Measurements from ENCODE around the gene MKRN2. TPM values are rescaled to one million over a fixed set of nuclear protein-coding genes. Genes with fewer than 3 reads are reported as not detected.

The MKRN2 gene
- polyA plus RNA-seq, 2 of the 4 experiments (the other 2 are of a cell fraction) = 19.0 to 34.3 TPM

DNA sequence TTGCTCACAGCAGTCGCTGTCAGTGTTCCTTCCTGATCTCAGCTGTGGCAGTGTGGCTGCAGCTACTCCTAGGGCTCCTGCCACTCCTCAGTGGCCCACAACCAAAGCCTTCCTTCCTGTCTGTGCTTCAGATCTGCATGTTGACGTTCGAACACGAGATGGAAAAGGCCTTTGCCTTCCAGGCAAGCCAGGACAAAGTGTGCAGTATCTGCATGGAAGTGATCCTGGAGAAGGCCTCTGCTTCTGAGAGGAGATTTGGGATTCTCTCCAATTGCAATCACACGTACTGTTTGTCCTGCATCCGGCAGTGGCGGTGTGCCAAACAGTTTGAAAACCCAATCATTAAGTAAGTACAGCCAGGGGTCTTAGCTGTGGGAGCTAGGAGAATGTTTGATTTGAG lies 17.8 kb downstream of the MKRN2 start:
- WGBS (ENCODE audit: missing lambda C conversion rate) = 88% methylated on average over 7 of the region's 7 CpGs
- CTCF ChIA-PET = interaction anchor here (0.9 to 2.0 kb wide), 3 partner anchors 10 to 24 kb away, joined by 3 to 8 read pairs (median 3); no protein-coding TSS in a partner anchor
- ATAC-seq = no peak
- no peak for FAIRE-seq
- Histone ChIP-seq H3K4me1 (peaks cover 1% of the 10 kb centered on the region; the same call in 1 of the 3 replicates), H3K4me3 (no peak overlapping the region), H3K27ac (no peak overlapping the region), H3K4me2 (no peak overlapping the region), H3K9me3 (no peaks in the 10 kb centered on the region)
- DNase-seq (ENCODE audit: low read depth in 1 of 2, low spot score in 1 of 2) = no peak
- TF ChIP-seq, protein P1, sequence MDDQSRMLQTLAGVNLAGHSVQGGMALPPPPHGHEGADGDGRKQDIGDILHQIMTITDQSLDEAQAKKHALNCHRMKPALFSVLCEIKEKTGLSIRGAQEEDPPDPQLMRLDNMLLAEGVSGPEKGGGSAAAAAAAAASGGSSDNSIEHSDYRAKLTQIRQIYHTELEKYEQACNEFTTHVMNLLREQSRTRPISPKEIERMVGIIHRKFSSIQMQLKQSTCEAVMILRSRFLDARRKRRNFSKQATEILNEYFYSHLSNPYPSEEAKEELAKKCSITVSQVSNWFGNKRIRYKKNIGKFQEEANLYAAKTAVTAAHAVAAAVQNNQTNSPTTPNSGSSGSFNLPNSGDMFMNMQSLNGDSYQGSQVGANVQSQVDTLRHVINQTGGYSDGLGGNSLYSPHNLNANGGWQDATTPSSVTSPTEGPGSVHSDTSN (IDR thresholded peaks at IDR 0.05) = no peak
- POLR2A ChIA-PET = no interaction called here

DNA sequence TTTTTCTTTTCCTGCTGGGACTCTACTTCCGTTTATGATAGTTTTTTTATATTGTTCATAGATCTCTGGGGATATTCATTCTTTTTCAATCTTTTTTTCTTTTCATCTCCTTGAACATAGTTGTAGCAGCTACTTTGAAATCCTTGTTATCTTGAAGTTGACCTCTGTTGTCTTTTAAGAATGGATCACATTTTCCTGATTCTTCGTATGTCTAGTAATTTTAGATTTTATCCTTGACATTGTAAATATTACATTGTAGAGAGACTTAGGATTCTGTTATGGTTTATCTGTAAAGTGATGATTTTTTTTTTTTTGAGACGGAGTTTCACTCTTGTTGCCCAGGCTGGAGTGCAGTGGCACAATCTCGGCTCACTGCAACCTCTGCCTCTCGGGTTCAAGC lies 20.5 kb downstream of the MKRN2 start:
- H3K4me1 ChIP-seq = peaks cover 4% of the 10 kb centered on the region; the same call in 1 of the 3 replicates
- POLR2A ChIA-PET = no interaction called here
- 87% methylated on average over 5 of the region's 5 CpGs for WGBS (ENCODE audit: missing lambda C conversion rate)
- DNase-seq (ENCODE audit: low read depth in 1 of 2, low spot score in 1 of 2) (no peak), FAIRE-seq (no peak), ATAC-seq (no peak)
- no peaks in the 10 kb centered on the region for H3K9me3 ChIP-seq
- CTCF ChIA-PET = interaction anchor here (0.7 to 2.0 kb wide), 3 partner anchors 15 to 443 kb away, joined by 3 to 5 read pairs (median 5); no protein-coding TSS in a partner anchor
- H3K27ac ChIP-seq = no peak overlapping the region
- no peak overlapping the region for H3K4me3 ChIP-seq
- TF ChIP-seq, protein P2, sequence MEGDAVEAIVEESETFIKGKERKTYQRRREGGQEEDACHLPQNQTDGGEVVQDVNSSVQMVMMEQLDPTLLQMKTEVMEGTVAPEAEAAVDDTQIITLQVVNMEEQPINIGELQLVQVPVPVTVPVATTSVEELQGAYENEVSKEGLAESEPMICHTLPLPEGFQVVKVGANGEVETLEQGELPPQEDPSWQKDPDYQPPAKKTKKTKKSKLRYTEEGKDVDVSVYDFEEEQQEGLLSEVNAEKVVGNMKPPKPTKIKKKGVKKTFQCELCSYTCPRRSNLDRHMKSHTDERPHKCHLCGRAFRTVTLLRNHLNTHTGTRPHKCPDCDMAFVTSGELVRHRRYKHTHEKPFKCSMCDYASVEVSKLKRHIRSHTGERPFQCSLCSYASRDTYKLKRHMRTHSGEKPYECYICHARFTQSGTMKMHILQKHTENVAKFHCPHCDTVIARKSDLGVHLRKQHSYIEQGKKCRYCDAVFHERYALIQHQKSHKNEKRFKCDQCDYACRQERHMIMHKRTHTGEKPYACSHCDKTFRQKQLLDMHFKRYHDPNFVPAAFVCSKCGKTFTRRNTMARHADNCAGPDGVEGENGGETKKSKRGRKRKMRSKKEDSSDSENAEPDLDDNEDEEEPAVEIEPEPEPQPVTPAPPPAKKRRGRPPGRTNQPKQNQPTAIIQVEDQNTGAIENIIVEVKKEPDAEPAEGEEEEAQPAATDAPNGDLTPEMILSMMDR (IDR thresholded peaks at IDR 0.05) = no peak
- TF ChIP-seq CHD4 (IDR thresholded peaks at IDR 0.05; ENCODE audit: borderline replicate concordance) (no peak), TFCP2L1 (CRISPR knock-in tag; IDR thresholded peaks at IDR 0.05) (no peak), ESRRA (IDR thresholded peaks at IDR 0.05; ENCODE audit: borderline replicate concordance, low read length) (no peak), TP53 (CRISPR knock-in tag; IDR thresholded peaks at IDR 0.05) (no peak), NPAS2 (CRISPR knock-in tag; IDR thresholded peaks at IDR 0.05; ENCODE audit: borderline replicate concordance) (no peak), NR3C1 (IDR thresholded peaks at IDR 0.05) (no peak), KDM1A (IDR thresholded peaks at IDR 0.05; ENCODE audit: low read depth) (no peak), JUNB (IDR thresholded peaks at IDR 0.05) (no peak), CBX2 (IDR thresholded peaks at IDR 0.05; ENCODE audit: borderline replicate concordance, low read depth) (no peak), HEYL (CRISPR knock-in tag; IDR thresholded peaks at IDR 0.05) (no peak), HOXB5 (CRISPR knock-in tag; IDR thresholded peaks at IDR 0.05) (no peak)
- TF ChIP-seq, protein P3, sequence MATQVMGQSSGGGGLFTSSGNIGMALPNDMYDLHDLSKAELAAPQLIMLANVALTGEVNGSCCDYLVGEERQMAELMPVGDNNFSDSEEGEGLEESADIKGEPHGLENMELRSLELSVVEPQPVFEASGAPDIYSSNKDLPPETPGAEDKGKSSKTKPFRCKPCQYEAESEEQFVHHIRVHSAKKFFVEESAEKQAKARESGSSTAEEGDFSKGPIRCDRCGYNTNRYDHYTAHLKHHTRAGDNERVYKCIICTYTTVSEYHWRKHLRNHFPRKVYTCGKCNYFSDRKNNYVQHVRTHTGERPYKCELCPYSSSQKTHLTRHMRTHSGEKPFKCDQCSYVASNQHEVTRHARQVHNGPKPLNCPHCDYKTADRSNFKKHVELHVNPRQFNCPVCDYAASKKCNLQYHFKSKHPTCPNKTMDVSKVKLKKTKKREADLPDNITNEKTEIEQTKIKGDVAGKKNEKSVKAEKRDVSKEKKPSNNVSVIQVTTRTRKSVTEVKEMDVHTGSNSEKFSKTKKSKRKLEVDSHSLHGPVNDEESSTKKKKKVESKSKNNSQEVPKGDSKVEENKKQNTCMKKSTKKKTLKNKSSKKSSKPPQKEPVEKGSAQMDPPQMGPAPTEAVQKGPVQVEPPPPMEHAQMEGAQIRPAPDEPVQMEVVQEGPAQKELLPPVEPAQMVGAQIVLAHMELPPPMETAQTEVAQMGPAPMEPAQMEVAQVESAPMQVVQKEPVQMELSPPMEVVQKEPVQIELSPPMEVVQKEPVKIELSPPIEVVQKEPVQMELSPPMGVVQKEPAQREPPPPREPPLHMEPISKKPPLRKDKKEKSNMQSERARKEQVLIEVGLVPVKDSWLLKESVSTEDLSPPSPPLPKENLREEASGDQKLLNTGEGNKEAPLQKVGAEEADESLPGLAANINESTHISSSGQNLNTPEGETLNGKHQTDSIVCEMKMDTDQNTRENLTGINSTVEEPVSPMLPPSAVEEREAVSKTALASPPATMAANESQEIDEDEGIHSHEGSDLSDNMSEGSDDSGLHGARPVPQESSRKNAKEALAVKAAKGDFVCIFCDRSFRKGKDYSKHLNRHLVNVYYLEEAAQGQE (IDR thresholded peaks at IDR 0.05) = no peak
- TF ChIP-seq, protein P4, sequence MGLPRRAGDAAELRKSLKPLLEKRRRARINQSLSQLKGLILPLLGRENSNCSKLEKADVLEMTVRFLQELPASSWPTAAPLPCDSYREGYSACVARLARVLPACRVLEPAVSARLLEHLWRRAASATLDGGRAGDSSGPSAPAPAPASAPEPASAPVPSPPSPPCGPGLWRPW (IDR thresholded peaks at IDR 0.05) = no peak
- TF ChIP-seq, protein P5, sequence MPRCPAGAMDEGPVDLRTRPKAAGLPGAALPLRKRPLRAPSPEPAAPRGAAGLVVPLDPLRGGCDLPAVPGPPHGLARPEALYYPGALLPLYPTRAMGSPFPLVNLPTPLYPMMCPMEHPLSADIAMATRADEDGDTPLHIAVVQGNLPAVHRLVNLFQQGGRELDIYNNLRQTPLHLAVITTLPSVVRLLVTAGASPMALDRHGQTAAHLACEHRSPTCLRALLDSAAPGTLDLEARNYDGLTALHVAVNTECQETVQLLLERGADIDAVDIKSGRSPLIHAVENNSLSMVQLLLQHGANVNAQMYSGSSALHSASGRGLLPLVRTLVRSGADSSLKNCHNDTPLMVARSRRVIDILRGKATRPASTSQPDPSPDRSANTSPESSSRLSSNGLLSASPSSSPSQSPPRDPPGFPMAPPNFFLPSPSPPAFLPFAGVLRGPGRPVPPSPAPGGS (IDR thresholded peaks at IDR 0.05) = no peak
- H3K4me2 ChIP-seq = no peak overlapping the region

All from A549 (cell line).